Omental fat pad (tissue), 4 donors: ENCODE results near the gene CORO7. TPM values are rescaled to one million over a fixed set of nuclear protein-coding genes. Genes with fewer than 3 reads are reported as not detected.

Experiments used
- ATAC-seq: fragments of 150-250 bp; one replicate; pipeline ENCODE4 v1.9.1; 2016; ENCODE audit warnings: mild to moderate bottlenecking, moderate library complexity; ENCODE audit not compliant: low FRiP score
- DNase-seq: peaks from one replicate; pipeline ENCODE4 v3.0.0-alpha.2; 2019; ENCODE audit warnings: low spot score
- total RNA-seq, 4 donors: library from RNA; depleted of rRNA; stranded (reverse); fragments of >200 nt; gene quantifications; one replicate each; pipeline ENCODE4 v1.1.0, GENCODE V29; 2016
- TF ChIP-seq, protein P1 (sequence below), 3 donors: fragments of 450-650 bp; IDR thresholded peaks; one replicate each; pipeline ENCODE4 v1.5.1; 2016 to 2017; ENCODE audit warnings: antibody characterized with exemption in 3 of 3, mild to moderate bottlenecking in 3 of 3, moderate library complexity in 2 of 3

The CORO7 gene
- total RNA-seq, 4 donors from 2014 or later: 15.1 to 46.3 (median 27.5) TPM

DNA sequence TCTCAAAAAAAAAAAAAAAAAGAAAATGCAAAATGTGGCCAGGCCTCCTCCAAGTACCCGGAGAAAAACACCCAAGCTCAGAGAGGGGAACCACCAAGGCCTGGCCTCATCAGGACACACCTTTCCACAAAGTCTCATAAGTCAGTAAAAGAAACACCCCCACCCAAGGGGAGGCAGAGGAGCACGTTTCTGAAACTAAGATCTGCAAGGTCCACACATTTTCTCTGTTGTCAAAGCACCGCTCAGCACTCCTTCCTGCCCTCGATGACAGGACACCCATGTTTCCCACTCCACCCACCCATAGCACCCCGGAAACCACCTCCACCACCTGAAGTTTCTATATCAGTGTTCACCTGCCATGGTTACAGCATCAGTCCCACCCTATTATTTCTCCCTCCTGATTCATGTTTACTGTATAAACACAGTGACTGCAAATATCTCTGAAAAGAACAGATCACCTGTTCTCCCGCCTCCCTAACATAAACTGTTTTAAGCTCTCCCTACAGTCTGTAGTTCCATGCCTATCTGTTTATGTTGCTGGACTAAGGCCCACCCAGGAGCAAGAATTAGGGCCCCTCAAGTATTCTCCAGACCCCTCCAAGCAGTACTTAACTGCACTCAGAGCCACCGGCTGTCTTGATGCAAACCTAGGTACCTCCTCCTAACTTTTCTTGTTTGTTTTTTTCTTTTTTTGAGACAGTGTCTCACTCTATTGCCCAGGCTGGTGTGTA is 2.0 kb downstream of the CORO7 start:
- no peak for DNase-seq
- no peak for ATAC-seq

GRCh38 chr16:4412854-4413253 is 3.5 kb downstream of the CORO7 start:
- DNase-seq (no peak), ATAC-seq (no peak)
- TF ChIP-seq, protein P1, sequence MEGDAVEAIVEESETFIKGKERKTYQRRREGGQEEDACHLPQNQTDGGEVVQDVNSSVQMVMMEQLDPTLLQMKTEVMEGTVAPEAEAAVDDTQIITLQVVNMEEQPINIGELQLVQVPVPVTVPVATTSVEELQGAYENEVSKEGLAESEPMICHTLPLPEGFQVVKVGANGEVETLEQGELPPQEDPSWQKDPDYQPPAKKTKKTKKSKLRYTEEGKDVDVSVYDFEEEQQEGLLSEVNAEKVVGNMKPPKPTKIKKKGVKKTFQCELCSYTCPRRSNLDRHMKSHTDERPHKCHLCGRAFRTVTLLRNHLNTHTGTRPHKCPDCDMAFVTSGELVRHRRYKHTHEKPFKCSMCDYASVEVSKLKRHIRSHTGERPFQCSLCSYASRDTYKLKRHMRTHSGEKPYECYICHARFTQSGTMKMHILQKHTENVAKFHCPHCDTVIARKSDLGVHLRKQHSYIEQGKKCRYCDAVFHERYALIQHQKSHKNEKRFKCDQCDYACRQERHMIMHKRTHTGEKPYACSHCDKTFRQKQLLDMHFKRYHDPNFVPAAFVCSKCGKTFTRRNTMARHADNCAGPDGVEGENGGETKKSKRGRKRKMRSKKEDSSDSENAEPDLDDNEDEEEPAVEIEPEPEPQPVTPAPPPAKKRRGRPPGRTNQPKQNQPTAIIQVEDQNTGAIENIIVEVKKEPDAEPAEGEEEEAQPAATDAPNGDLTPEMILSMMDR (IDR thresholded peaks at IDR 0.05): no peak

More for the DNA sequence above, 2.0 kb downstream of the CORO7 start:
- TF ChIP-seq, protein P1 (IDR thresholded peaks at IDR 0.05): no peak

DNA sequence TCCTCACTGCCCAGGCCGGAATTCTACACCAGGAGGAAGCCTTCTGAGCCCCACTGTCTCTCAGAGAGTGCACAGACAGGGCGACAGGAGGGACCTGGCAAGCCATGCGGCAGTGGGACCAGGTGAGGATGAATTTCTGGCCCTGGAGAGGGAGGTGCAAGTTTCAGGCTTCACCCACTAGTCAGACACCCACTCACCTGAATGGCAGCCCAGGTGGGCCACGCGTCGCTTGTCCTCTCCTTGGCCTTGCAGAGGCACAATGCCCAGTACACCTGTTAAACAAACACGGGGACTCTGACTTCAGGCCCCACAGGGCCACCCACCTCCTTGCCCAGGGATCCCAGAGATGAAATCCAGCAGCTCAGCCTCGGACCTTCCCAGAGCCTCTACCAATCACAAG is 4.2 kb downstream of the CORO7 start:
- TF ChIP-seq, protein P1 (IDR thresholded peaks at IDR 0.05): no peak
- DNase-seq (no peak), ATAC-seq (no peak)

GRCh38 chr16:4411684-4412083 is 4.7 kb downstream of the CORO7 start:
- ATAC-seq (no peak), DNase-seq (no peak)
- TF ChIP-seq, protein P1 (IDR thresholded peaks at IDR 0.05): no peak

DNA sequence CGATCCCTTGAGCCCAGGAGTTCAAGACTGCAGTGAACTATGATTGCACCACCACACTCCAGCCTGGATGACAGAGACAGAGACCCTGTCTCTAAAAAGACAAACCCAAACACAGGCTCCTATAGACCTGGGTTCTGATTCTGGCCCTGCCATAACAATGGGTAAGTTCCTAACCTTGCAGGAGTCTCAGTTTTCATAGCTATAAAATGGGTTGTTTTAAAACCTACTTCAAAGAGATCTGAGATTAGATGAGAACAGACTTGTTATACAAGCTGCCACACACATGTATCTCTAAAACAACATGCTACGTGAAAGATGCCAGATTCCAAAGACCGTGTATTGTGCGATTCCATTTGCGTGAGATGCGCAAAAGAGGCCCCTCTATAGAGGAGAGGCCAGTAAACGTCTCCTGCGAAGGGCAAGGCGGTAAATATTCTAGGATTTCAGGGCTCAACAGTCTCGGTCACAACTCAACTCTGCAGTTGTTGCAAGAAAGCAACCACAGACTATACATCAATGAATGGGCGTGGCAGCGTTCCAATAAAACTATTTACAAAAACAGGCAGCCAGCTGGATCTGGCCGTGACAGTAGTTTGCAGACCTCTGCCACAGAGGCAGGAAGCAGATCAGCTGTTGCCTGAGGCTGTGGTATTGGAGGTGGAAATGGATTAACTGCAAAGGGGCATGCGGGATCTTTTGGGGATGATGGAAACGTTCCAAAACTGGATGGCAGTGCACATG is 5.9 kb downstream of the CORO7 start:
- ATAC-seq (no peak), DNase-seq (no peak)
- TF ChIP-seq, protein P1 (IDR thresholded peaks at IDR 0.05): no peak

DNA sequence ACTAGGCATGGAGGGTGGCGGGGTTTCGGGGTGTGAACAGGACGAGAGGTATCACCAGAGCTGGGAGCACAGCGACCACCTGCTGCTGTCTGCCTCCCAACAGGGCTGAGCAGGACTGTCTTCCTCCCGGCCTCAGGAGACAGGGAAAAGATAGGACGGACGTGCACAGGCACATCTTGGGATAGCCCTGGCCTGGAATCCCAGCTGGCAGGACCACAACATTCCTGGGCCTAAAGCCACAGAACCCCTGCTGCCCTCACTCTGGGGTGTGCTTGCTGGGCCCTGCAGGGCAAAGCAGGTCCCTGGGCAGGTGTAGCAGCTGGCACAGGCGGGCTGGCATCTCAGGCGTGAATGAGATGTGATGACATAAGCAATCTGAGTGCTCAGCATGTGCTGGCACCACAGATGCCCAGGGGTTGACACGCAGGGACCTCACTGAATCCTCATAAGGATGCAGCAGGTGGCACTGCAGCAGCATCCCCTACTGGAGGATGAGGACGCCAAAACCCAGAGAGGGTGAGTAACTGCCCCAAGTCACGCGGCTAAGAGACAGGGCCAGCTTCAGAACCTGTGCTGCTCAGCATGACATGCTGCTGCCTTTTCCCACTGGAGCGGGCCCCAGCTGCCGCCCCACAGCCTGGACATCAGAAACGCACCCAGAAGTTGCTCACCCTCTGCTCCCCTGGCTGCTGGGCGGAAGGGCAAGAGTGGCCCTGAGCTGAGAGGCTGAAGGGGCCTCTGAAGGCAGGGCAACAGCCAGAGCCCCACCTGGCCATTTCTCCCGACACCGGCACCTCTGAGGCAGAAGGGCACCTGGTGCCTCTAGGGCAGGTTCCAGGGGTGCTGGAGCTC is 7.1 kb downstream of the CORO7 start:
- no peak for ATAC-seq
- TF ChIP-seq, protein P1 (IDR thresholded peaks at IDR 0.05): no peak
- no peak for DNase-seq
